SK-N-MC (cell line): ENCODE data around the gene PLK5.

Source experiments
- EZH2 ChIP-seq: fragments of 200-600 bp; sonication (generic); IDR thresholded peaks from one replicate; pipeline ENCODE4 v1.6.1; 2017; ENCODE audit warnings: antibody characterized with exemption
- POLR2AphosphoS5 ChIP-seq: IDR thresholded peaks from 2 replicates; pipeline ENCODE4 v1.6.1; 2012; ENCODE audit warnings: mild to moderate bottlenecking, low read depth, low read length, borderline replicate concordance

DNA sequence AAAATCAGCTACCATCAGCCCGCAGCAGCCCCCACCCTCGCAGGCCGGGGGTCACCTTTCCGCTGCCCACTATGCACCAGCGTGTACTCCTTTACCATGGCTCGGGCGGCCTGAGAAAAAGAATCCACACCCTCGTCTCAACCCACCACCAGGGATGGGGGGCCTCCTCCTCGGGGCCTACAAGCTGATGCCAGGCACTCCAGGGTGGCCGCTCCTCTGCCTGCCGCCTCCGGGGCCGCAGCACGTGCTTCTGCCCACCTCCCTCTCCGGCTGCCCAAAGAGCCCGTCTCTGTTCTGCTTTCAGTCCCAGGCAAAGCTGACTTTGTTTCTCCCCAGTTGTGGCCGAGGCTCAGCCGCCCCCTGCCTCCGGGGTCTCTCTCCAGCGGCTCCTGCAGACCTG, 55.3 kb downstream of the PLK5 start:
- TF ChIP-seq POLR2AphosphoS5 (no peak), EZH2 (no peak)
